ENCODE results near the gene CEP85L. TPM values are rescaled to one million over a fixed set of nuclear protein-coding genes. Genes with fewer than 3 reads are reported as not detected.

Gene CEP85L
- total RNA-seq, 1 donor from 2014 or later = 3.3 TPM

DNA sequence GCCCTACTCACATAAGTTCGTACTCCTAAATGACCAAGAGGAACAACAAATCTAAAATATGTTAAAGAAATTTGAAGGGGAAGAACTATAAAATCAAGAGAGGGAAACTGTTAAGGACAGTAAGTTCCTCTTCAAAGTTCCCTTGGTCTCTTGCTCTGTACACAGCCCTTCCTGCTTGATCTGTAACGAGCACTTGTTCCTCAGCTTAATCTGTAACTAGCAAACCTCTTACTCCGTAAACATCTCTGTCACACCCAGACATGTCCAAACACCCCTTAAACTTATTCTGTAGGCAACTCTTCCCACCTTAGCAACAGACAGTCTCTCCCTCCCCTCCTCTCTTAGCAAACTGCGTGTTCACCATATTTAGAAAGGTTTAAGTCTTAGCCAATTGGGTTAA is 73.4 kb downstream of the CEP85L start:
- no peak for DNase-seq (ENCODE audit: low read depth)
- Histone ChIP-seq H3K36me3 (ENCODE audit: control insufficient read depth, insufficient read depth, low read length) (no peaks in the 10 kb centered on the region), H3K27me3 (ENCODE audit: control insufficient read depth, insufficient read depth, low read length) (no peaks in the 10 kb centered on the region), H3K4me3 (ENCODE audit: low read depth, low read length) (no peak overlapping the region)
- TF ChIP-seq, protein P1, sequence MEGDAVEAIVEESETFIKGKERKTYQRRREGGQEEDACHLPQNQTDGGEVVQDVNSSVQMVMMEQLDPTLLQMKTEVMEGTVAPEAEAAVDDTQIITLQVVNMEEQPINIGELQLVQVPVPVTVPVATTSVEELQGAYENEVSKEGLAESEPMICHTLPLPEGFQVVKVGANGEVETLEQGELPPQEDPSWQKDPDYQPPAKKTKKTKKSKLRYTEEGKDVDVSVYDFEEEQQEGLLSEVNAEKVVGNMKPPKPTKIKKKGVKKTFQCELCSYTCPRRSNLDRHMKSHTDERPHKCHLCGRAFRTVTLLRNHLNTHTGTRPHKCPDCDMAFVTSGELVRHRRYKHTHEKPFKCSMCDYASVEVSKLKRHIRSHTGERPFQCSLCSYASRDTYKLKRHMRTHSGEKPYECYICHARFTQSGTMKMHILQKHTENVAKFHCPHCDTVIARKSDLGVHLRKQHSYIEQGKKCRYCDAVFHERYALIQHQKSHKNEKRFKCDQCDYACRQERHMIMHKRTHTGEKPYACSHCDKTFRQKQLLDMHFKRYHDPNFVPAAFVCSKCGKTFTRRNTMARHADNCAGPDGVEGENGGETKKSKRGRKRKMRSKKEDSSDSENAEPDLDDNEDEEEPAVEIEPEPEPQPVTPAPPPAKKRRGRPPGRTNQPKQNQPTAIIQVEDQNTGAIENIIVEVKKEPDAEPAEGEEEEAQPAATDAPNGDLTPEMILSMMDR (IDR thresholded peaks at IDR 0.05; ENCODE audit: insufficient read depth, low read length, poor library complexity, severe bottlenecking) = no peak

DNA sequence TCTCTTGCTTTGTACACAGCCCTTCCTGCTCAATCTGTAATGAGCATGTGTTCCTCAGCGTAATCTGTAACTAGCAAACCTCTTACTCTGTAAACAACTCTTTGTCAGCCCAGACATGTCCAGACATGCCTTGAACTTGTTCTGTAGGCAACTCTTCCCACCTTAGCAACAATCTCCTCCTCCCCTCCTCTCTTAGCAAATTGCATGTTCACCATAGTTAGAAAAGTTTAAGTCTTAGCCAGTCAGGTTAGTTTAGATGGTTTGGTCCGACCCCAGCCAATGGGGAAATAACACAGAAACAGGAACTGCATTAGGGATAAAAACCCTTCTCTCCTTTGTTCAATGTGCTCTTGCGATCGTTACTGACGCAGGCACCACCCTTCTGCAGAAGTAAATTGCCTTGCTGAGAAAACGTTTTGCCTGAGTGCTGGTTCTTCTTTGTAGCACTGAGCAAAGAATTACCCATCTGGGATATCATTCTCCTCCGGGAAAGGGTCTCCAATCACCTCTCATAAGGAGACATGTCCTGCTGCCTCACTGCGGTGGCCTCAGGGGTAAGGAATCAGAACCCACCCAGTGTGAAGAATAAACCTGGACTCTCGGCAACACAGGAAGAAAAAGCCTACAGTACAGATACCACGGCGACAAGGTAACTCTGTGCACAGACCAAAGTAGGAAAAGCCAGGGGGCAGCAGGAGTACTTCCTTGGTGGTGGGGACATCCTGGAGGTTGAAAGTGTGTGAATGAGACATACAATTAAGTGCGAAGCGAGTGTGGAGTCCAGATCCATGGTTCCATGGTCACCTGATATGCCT is 77.1 kb downstream of the CEP85L start:
- Histone ChIP-seq H3K27me3 (ENCODE audit: control insufficient read depth, insufficient read depth, low read length) (no peaks in the 10 kb centered on the region), H3K4me3 (ENCODE audit: low read depth, low read length) (no peak overlapping the region), H3K36me3 (ENCODE audit: control insufficient read depth, insufficient read depth, low read length) (no peaks in the 10 kb centered on the region)
- TF ChIP-seq, protein P1 (IDR thresholded peaks at IDR 0.05; ENCODE audit: insufficient read depth, low read length, poor library complexity, severe bottlenecking) = no peak
- DNase-seq (ENCODE audit: low read depth) = no peak

DNA sequence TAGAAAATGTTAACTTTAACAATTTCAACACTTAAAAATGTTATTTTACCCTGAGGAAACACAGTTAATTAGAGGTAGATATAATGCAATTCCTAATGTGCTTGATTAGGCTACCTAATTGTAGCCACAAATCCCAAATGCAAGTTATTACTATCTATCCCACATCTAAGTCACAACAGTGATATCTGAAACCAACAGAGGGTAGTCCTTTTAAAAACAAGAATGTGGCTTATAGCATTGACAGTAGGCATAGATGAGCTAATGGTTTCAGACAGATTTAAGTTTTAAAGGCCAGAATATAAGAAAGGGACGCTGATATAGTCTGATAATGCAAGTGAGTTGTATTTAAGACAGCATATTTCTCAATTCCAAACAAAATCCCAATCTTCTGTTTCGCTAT is 80.3 kb downstream of the CEP85L start:
- Histone ChIP-seq H3K4me3 (ENCODE audit: low read depth, low read length) (no peak overlapping the region), H3K36me3 (ENCODE audit: control insufficient read depth, insufficient read depth, low read length) (no peaks in the 10 kb centered on the region), H3K27me3 (ENCODE audit: control insufficient read depth, insufficient read depth, low read length) (no peaks in the 10 kb centered on the region)
- TF ChIP-seq, protein P1 (IDR thresholded peaks at IDR 0.05; ENCODE audit: insufficient read depth, low read length, poor library complexity, severe bottlenecking) = no peak
- no peak for DNase-seq (ENCODE audit: low read depth)

DNA sequence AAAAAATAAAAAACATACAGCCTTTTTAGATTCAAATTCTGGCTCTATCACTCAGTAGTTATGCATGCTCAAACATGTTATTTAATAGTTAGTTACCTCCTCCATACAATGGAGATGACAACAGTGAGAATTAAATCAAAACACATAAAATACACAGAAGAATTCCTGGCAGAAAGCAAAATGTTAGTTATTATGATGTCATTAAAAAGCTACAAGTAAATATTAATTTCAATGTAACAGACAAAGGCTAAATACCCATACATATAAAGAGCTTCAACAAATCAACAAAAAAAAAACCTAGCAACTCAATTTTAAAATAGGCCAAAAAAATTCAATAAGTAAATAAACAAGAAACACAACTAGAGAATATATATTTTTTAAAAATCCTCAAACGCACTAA is 81.9 kb downstream of the CEP85L start:
- DNase-seq (ENCODE audit: low read depth) = no peak
- H3K4me3 ChIP-seq (ENCODE audit: low read depth, low read length) = no peak overlapping the region
- TF ChIP-seq, protein P1 (IDR thresholded peaks at IDR 0.05; ENCODE audit: insufficient read depth, low read length, poor library complexity, severe bottlenecking) = no peak

DNA sequence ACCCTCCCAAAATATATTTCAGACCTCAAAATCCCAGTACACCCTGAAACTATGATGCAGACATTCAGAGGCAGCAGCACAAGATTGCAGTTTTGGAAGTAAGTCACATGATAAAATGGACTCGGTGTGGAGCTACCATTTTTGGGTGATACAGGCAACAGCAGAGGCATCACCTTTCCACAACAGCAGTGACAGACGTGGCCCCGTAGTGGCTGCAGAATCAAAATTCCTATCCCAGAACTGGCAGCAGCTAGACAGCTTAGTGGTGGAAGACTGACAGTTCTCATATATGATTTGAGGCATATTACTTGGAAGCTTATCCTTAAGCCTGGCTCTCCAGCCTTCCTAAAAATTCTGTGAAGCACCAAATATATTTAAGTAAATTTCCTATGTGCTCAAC is 83.4 kb downstream of the CEP85L start:
- no peak for DNase-seq (ENCODE audit: low read depth)
- H3K36me3 ChIP-seq (ENCODE audit: control insufficient read depth, insufficient read depth, low read length) = no peaks in the 10 kb centered on the region
- H3K27me3 ChIP-seq (ENCODE audit: control insufficient read depth, insufficient read depth, low read length) = no peaks in the 10 kb centered on the region
- no peak overlapping the region for H3K4me3 ChIP-seq (ENCODE audit: low read depth, low read length)
- TF ChIP-seq, protein P1 (IDR thresholded peaks at IDR 0.05; ENCODE audit: insufficient read depth, low read length, poor library complexity, severe bottlenecking) = no peak

More for the DNA sequence above, 81.9 kb downstream of the CEP85L start:
- H3K27me3 ChIP-seq (ENCODE audit: control insufficient read depth, insufficient read depth, low read length) = no peaks in the 10 kb centered on the region
- H3K36me3 ChIP-seq (ENCODE audit: control insufficient read depth, insufficient read depth, low read length) = no peaks in the 10 kb centered on the region

All from kidney epithelial cell (primary cell).